SK-N-SH (cell line): ENCODE data around the gene PAEP. TPM values are rescaled to one million over a fixed set of nuclear protein-coding genes. Genes with fewer than 3 reads are reported as not detected.

Source experiments
- CTCF ChIA-PET: fragments of 300-600, 350-600 bp; formaldehyde crosslinking; extraction: SDS; loops from one replicate; lab custom pipeline; 2021; lab: Yijun Ruan, JAX
- POLR2A ChIA-PET: fragments of 350-600 bp; sonication (Branson Sonifier 250); formaldehyde crosslinking; extraction: SDS; loops from one replicate; lab custom pipeline; 2020; ENCODE audit warnings: antibody characterized with exemption, inconsistent platforms; lab: Yijun Ruan, JAX
- DNase-seq: peaks from one replicate; pipeline ENCODE4 v3.0.0; 2012
- H2AFZ ChIP-seq: fragments of 200-600 bp; sonication (generic); 2 replicates; pipeline ENCODE4 v1.8.1; 2016; ENCODE audit warnings: antibody characterized with exemption, mild to moderate bottlenecking, low read depth
- H3F3A ChIP-seq: fragments of 200-600 bp; sonication (generic); replicated peaks from 2 replicates; pipeline ENCODE3; 2016; ENCODE audit warnings: antibody characterized with exemption, mild to moderate bottlenecking; ENCODE audit not compliant: insufficient read depth
- H3K27ac ChIP-seq, 2 experiments: fragments of 200-500 bp in 1 of 2; fragments of 200-600 bp in 1 of 2; sonication (Bioruptor generic) in 1 of 2; sonication (generic), shearing (Covaris generic) in 1 of 2; 2 replicates each; pipeline versions ENCODE4 v1.5.1 to v1.6.1; 2014 to 2016; ENCODE audit warnings: low read depth in 2 of 2, inconsistent platforms in 1 of 2, low read length in 1 of 2, mild to moderate bottlenecking in 1 of 2, mixed read lengths in 1 of 2
- H3K27me3 ChIP-seq: fragments of 200-600 bp; sonication (generic), shearing (Covaris generic); 2 replicates; pipeline ENCODE4 v1.6.1; 2016; ENCODE audit warnings: mixed run types; ENCODE audit not compliant: insufficient read depth
- H3K36me3 ChIP-seq, 2 experiments: fragments of 200-500 bp in 1 of 2; fragments of 200-600 bp in 1 of 2; sonication (Bioruptor generic) in 1 of 2; sonication (generic) in 1 of 2; replicated peaks in 1 of 2; 2 replicates each; pipeline versions ENCODE3 to v1.5.1; 2014 to 2016; ENCODE audit warnings: low read length in 1 of 2, mild to moderate bottlenecking in 1 of 2; ENCODE audit not compliant: insufficient read depth in 2 of 2, control insufficient read depth in 1 of 2
- H3K4me1 ChIP-seq, 2 experiments: fragments of 200-500 bp in 1 of 2; fragments of 200-600 bp in 1 of 2; sonication (Bioruptor generic) in 1 of 2; sonication (generic), shearing (Covaris generic) in 1 of 2; 2 replicates each; pipeline versions ENCODE4 v1.5.1 to v1.6.1; 2014 to 2016; ENCODE audit warnings: low read depth in 1 of 2, low read length in 1 of 2, mixed run types in 1 of 2; ENCODE audit not compliant: insufficient read depth in 2 of 2, control insufficient read depth in 1 of 2
- H3K4me2 ChIP-seq: fragments of 200-600 bp; sonication (generic), shearing (Covaris generic); 2 replicates; pipeline ENCODE4 v1.6.1; 2017; ENCODE audit warnings: mixed run types
- H3K4me3 ChIP-seq, 2 experiments: fragments of 200-500 bp in 1 of 2; fragments of 200-600 bp in 1 of 2; sonication (Bioruptor generic) in 1 of 2; sonication (generic), shearing (Covaris generic) in 1 of 2; 2 replicates each; pipeline versions ENCODE4 v1.5.1 to v1.8.1; 2014 to 2016; ENCODE audit warnings: low read depth in 2 of 2, inconsistent platforms in 1 of 2, low read length in 1 of 2, mild to moderate bottlenecking in 1 of 2, mixed read lengths in 1 of 2, moderate library complexity in 1 of 2
- H3K79me2 ChIP-seq: fragments of 200-600 bp; sonication (generic); 2 replicates; pipeline ENCODE4 v1.8.1; 2017; ENCODE audit warnings: mild to moderate bottlenecking; ENCODE audit not compliant: insufficient read depth
- H3K9ac ChIP-seq: fragments of 200-600 bp; sonication (generic); 2 replicates; pipeline ENCODE4 v1.6.1; 2017; ENCODE audit warnings: mixed run types
- H3K9me2 ChIP-seq: fragments of 200-600 bp; sonication (generic); 2 replicates; pipeline ENCODE4 v1.6.1; 2017; ENCODE audit warnings: mixed run types
- H3K9me3 ChIP-seq: fragments of 200-600 bp; sonication (generic); 2 replicates; pipeline ENCODE4 v1.6.1; 2017; ENCODE audit warnings: mixed run types, mild to moderate bottlenecking, moderate library complexity
- H4K20me1 ChIP-seq: fragments of 200-600 bp; sonication (generic); 2 replicates; pipeline ENCODE4 v1.6.1; 2017; ENCODE audit warnings: mild to moderate bottlenecking, mixed run types; ENCODE audit not compliant: insufficient read depth
- EZH2phosphoT487 ChIP-seq: fragments of 200-600 bp; sonication (generic); IDR thresholded peaks from 2 replicates; pipeline ENCODE4 v1.6.1; 2017; ENCODE audit warnings: low read depth, mixed run types, mild to moderate bottlenecking, antibody characterized with exemption, moderate library complexity, borderline replicate concordance
- FOXJ3 ChIP-seq: sonication (generic); formaldehyde crosslinking; IDR thresholded peaks from 2 replicates; pipeline ENCODE4 v1.5.1; 2020; ENCODE audit warnings: mild to moderate bottlenecking, missing genetic modification reagents
- GABPA ChIP-seq: IDR thresholded peaks from 2 replicates; pipeline ENCODE4 v1.4.0; 2012; ENCODE audit warnings: low read depth, mild to moderate bottlenecking
- NFIC ChIP-seq: IDR thresholded peaks from 2 replicates; pipeline ENCODE4 v1.4.0; 2012; ENCODE audit warnings: borderline replicate concordance
- NRF1 ChIP-seq: IDR thresholded peaks from 2 replicates; pipeline ENCODE4 v1.6.1; 2012; ENCODE audit warnings: low read depth, mild to moderate bottlenecking, low read length
- SIN3A ChIP-seq: IDR thresholded peaks from 2 replicates; pipeline ENCODE4 v1.6.1; 2012; ENCODE audit warnings: low read depth, mild to moderate bottlenecking, low read length, moderate library complexity, borderline replicate concordance
- WGBS: methylation state at CpG from one replicate; pipeline ENCODE4 v1.1.6; 2017; ENCODE audit warnings: low lambda C conversion rate; 5-methylcytosine and 5-hydroxymethylcytosine counted together
- polyA plus RNA-seq, 3 experiments: library from polyadenylated mRNA; depleted of rRNA; stranded (reverse); fragments of >200 nt; gene quantifications; 2 replicates each; pipeline ENCODE4 v1.2.3, GENCODE V29; 2012
- TF ChIP-seq, protein P1 (sequence below): IDR thresholded peaks from 2 replicates; pipeline ENCODE4 v1.4.0; 2012; ENCODE audit warnings: low read depth
- TF ChIP-seq, protein P2 (sequence below): IDR thresholded peaks from 2 replicates; pipeline ENCODE4 v1.4.0; 2012; ENCODE audit warnings: low read depth, borderline replicate concordance

Gene PAEP
- polyA plus RNA-seq, 1 of the 3 experiments (the other 2 are of a cell fraction), result 0.08 TPM

GRCh38 chr9:135580664-135581380 lies 19.3 kb downstream of the PAEP start:
- H3K27me3 ChIP-seq, result no peaks in the 10 kb centered on the region
- DNase-seq, result no peak
- no peak overlapping the region for H3K4me3 ChIP-seq
- no peak overlapping the region for H3K9ac ChIP-seq
- no peaks in the 10 kb centered on the region; a peak in 1 of 4 replicates for H3K4me1 ChIP-seq
- H3K27ac ChIP-seq, result no peak overlapping the region
- WGBS, result 53% methylated on average over 9 of the region's 11 CpGs
- H3K36me3 ChIP-seq, result no peaks in the 10 kb centered on the region
- H2AFZ ChIP-seq, result no peak overlapping the region
- H3K9me2 ChIP-seq, result no peaks in the 10 kb centered on the region
- POLR2A ChIA-PET, result no interaction called here
- no peak overlapping the region for H3K4me2 ChIP-seq
- TF ChIP-seq, protein P1, sequence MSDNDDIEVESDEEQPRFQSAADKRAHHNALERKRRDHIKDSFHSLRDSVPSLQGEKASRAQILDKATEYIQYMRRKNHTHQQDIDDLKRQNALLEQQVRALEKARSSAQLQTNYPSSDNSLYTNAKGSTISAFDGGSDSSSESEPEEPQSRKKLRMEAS, result no peak
- TF ChIP-seq SIN3A (no peak), FOXJ3 (no peak)
- TF ChIP-seq, protein P2, sequence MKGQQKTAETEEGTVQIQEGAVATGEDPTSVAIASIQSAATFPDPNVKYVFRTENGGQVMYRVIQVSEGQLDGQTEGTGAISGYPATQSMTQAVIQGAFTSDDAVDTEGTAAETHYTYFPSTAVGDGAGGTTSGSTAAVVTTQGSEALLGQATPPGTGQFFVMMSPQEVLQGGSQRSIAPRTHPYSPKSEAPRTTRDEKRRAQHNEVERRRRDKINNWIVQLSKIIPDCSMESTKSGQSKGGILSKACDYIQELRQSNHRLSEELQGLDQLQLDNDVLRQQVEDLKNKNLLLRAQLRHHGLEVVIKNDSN, result no peak
- no peaks in the 10 kb centered on the region for H3K79me2 ChIP-seq
- no peaks in the 10 kb centered on the region for H4K20me1 ChIP-seq
- H3K9me3 ChIP-seq, result no peaks in the 10 kb centered on the region
- no peaks in the 10 kb centered on the region for H3F3A ChIP-seq
- CTCF ChIA-PET, result interaction anchor here (1.5 kb wide), 1 partner anchor 23 kb away, joined by 4 read pairs; no protein-coding TSS in a partner anchor

GRCh38 chr9:135581636-135582426 lies 20.3 kb downstream of the PAEP start:
- no peaks in the 10 kb centered on the region for H4K20me1 ChIP-seq
- H3K9me2 ChIP-seq, result no peaks in the 10 kb centered on the region
- H3K79me2 ChIP-seq, result no peaks in the 10 kb centered on the region
- H2AFZ ChIP-seq, result no peak overlapping the region
- no peak for TF ChIP-seq EZH2phosphoT487
- TF ChIP-seq NFIC, result no peak
- H3K4me1 ChIP-seq, result no peaks in the 10 kb centered on the region; a peak in 1 of 4 replicates
- no peak overlapping the region for H3K4me2 ChIP-seq
- H3K27me3 ChIP-seq, result no peaks in the 10 kb centered on the region
- H3K36me3 ChIP-seq, result no peaks in the 10 kb centered on the region
- WGBS, result 44% methylated on average over 18 of the region's 18 CpGs
- H3K27ac ChIP-seq, result no peak overlapping the region
- DNase-seq, result no peak
- POLR2A ChIA-PET, result no interaction called here
- no peak overlapping the region for H3K4me3 ChIP-seq
- CTCF ChIA-PET, result interaction anchor here (1.0 kb wide), 1 partner anchor 77 kb away, joined by 5 read pairs; no protein-coding TSS in a partner anchor
- no peak overlapping the region for H3K9ac ChIP-seq
- H3K9me3 ChIP-seq, result no peaks in the 10 kb centered on the region
- no peaks in the 10 kb centered on the region for H3F3A ChIP-seq

- H3K79me2 ChIP-seq, result no peaks in the 10 kb centered on the region
- WGBS, result 70% methylated on average over 10 of the region's 14 CpGs
- no peak overlapping the region for H3K4me2 ChIP-seq
- no peaks in the 10 kb centered on the region for H3K9me3 ChIP-seq
- H2AFZ ChIP-seq, result no peak overlapping the region
- H3K36me3 ChIP-seq, result no peaks in the 10 kb centered on the region
- no peaks in the 10 kb centered on the region; a peak in 1 of 4 replicates for H3K4me1 ChIP-seq
- no peak overlapping the region for H3K27ac ChIP-seq
- TF ChIP-seq NRF1, result no peak
- no peak for TF ChIP-seq GABPA
- ChIA-PET POLR2A (no interaction called here), CTCF (interaction anchor here (1.0 kb wide), 1 partner anchor 78 kb away, joined by 5 read pairs; no protein-coding TSS in a partner anchor)
- no peak overlapping the region for H3K4me3 ChIP-seq
- no peak overlapping the region for H3K9ac ChIP-seq
- no peaks in the 10 kb centered on the region for H4K20me1 ChIP-seq
- no peaks in the 10 kb centered on the region for H3F3A ChIP-seq
- no peaks in the 10 kb centered on the region for H3K9me2 ChIP-seq
- H3K27me3 ChIP-seq, result no peaks in the 10 kb centered on the region
- DNase-seq, result no peak
These were observed 21.0 kb downstream of the PAEP start for GRCh38 chr9:135582541-135582940.
